CD14-positive monocyte (primary cell): ENCODE results near the gene TMEM140. TPM values are rescaled to one million over a fixed set of nuclear protein-coding genes. Genes with fewer than 3 reads are reported as not detected.

Experiments
- DNase-seq, 3 donors: peaks; one replicate each; pipeline ENCODE4 v3.0.0-alpha.2; 2011 to 2022
- H2AFZ ChIP-seq: 2 replicates; pipeline ENCODE4 v1.6.0; 2012; ENCODE audit warnings: mild to moderate bottlenecking, low read depth, low read length, inconsistent platforms; ENCODE audit not compliant: insufficient read depth, poor library complexity, severe bottlenecking
- H3K27ac ChIP-seq, 2 donors: 1 replicate in 1 of 2; 2 replicates in 1 of 2; pipeline ENCODE4 v1.5.1; 2012 to 2013; ENCODE audit warnings: low read length in 2 of 2, control low read depth in 1 of 2, inconsistent platforms in 1 of 2, low read depth in 1 of 2, mild to moderate bottlenecking in 1 of 2
- H3K27me3 ChIP-seq, 2 donors: one replicate each; pipeline versions ENCODE4 v1.6.0 to v1.6.1; 2011 to 2013; ENCODE audit warnings: low read length in 2 of 2; ENCODE audit not compliant: control insufficient read depth in 2 of 2, insufficient read depth in 2 of 2
- H3K36me3 ChIP-seq, 2 donors: replicated peaks in 1 of 2; 1 replicate in 1 of 2; 2 replicates in 1 of 2; pipeline versions ENCODE4 v1.5.1 to v1.6.1; 2012 to 2013; ENCODE audit warnings: low read length in 2 of 2, control low read depth in 1 of 2, inconsistent platforms in 1 of 2, mild to moderate bottlenecking in 1 of 2; ENCODE audit not compliant: insufficient read depth in 2 of 2, control insufficient read depth in 1 of 2
- H3K4me1 ChIP-seq, 2 donors: 1 replicate in 1 of 2; 2 replicates in 1 of 2; pipeline versions ENCODE4 v1.5.1 to v1.6.1; 2012 to 2013; ENCODE audit warnings: low read length in 2 of 2, control low read depth in 1 of 2, inconsistent platforms in 1 of 2, mild to moderate bottlenecking in 1 of 2, moderate library complexity in 1 of 2; ENCODE audit not compliant: insufficient read depth in 2 of 2, control insufficient read depth in 1 of 2
- H3K4me2 ChIP-seq: replicated peaks from 2 replicates; pipeline ENCODE3; 2012; ENCODE audit warnings: low read length, moderate library complexity, mild to moderate bottlenecking; ENCODE audit not compliant: poor library complexity, severe bottlenecking; ENCODE audit errors: extremely low read depth
- H3K4me3 ChIP-seq, 3 experiments: fragments of 200-600 bp in 1 of 3; sonication (generic) in 1 of 3; replicated peaks in 1 of 3; 1 replicate in 2 of 3; 2 replicates in 1 of 3; pipeline ENCODE4 v1.5.1; 2011 to 2013; ENCODE audit warnings: low read length in 3 of 3, mild to moderate bottlenecking in 3 of 3, control low read depth in 2 of 3, low read depth in 2 of 3, inconsistent platforms in 1 of 3, moderate library complexity in 1 of 3
- H3K79me2 ChIP-seq: 2 replicates; pipeline ENCODE4 v1.6.0; 2012; ENCODE audit warnings: mild to moderate bottlenecking, control low read depth, inconsistent platforms, low read length, moderate library complexity; ENCODE audit not compliant: insufficient read depth
- H3K9ac ChIP-seq: 2 replicates; pipeline ENCODE4 v1.6.0; 2017; ENCODE audit warnings: low read length, mild to moderate bottlenecking; ENCODE audit not compliant: insufficient read depth, poor library complexity, severe bottlenecking
- H3K9me3 ChIP-seq, 2 donors: replicated peaks in 1 of 2; 1 replicate in 1 of 2; 2 replicates in 1 of 2; pipeline versions ENCODE4 v1.5.1 to v1.6.1; 2012 to 2013; ENCODE audit warnings: low read length in 2 of 2, control low read depth in 1 of 2; ENCODE audit not compliant: control insufficient read depth in 1 of 2, insufficient read depth in 1 of 2
- H4K20me1 ChIP-seq: 2 replicates; pipeline ENCODE4 v1.6.0; 2012; ENCODE audit warnings: mild to moderate bottlenecking, low read length, control low read depth, moderate library complexity; ENCODE audit not compliant: insufficient read depth
- H3K27ac Mint-ChIP-seq, 7 donors: one replicate each; pipeline ENCODE4 v1.8.0; 2020; ENCODE audit warnings: mild to moderate bottlenecking in 7 of 7, mixed read lengths in 7 of 7, moderate library complexity in 6 of 7, inconsistent platforms in 2 of 7
- H3K27me3 Mint-ChIP-seq, 3 donors: one replicate each; pipeline ENCODE4 v1.8.0; 2021 to 2022; ENCODE audit warnings: low read depth in 3 of 3, mild to moderate bottlenecking in 3 of 3, mixed read lengths in 3 of 3, moderate library complexity in 3 of 3, inconsistent platforms in 1 of 3
- H3K36me3 Mint-ChIP-seq, 2 donors: one replicate each; pipeline ENCODE4 v1.8.0; 2020; ENCODE audit warnings: mixed read lengths in 2 of 2, inconsistent platforms in 1 of 2, mild to moderate bottlenecking in 1 of 2
- H3K4me1 Mint-ChIP-seq: one replicate; pipeline ENCODE4 v1.8.0; 2020; ENCODE audit warnings: mild to moderate bottlenecking, mixed read lengths
- H3K4me3 Mint-ChIP-seq, 2 donors: one replicate each; pipeline ENCODE4 v1.8.0; 2020; ENCODE audit warnings: mild to moderate bottlenecking in 2 of 2, mixed read lengths in 2 of 2, moderate library complexity in 1 of 2
- H3K9me3 Mint-ChIP-seq, 7 donors: one replicate each; pipeline ENCODE4 v1.8.0; 2020 to 2022; ENCODE audit warnings: mixed read lengths in 7 of 7, mild to moderate bottlenecking in 6 of 7, moderate library complexity in 6 of 7, inconsistent platforms in 2 of 7
- WGBS: methylation state at CpG from one replicate; pipeline ENCODE4 v1.1.5; 2013; ENCODE audit warnings: missing lambda C conversion rate; ENCODE audit not compliant: insufficient coverage; 5-methylcytosine and 5-hydroxymethylcytosine counted together
- intact Hi-C, 2 donors: fragments of 100-400 bp; cut with micrococcal nuclease; formaldehyde crosslinking; loops; one replicate each; pipeline versions ENCODE4 v1.15.0 to v1.15.1; 2023
- polyA plus RNA-seq, 3 donors: library from polyadenylated mRNA; depleted of rRNA in 1 of 3; unstranded in 2 of 3; stranded (reverse) in 1 of 3; fragments of 300-500 nt in 2 of 3; fragments of >200 nt in 1 of 3; fragmentation: Illumina TruSeq in 2 of 3; gene quantifications; 1 replicate in 2 of 3; 2 replicates in 1 of 3; pipeline ENCODE4 v1.2.3, GENCODE V29; 2012 to 2021
- TF ChIP-seq, protein P1 (sequence below): fragments of 200-600 bp; IDR thresholded peaks from one replicate; pipeline ENCODE4 v1.8.0; 2022; ENCODE audit warnings: antibody characterized with exemption, mild to moderate bottlenecking

Gene TMEM140
- polyA plus RNA-seq, 3 donors = 2.9 to 14.7 (median 10.6) TPM

DNA sequence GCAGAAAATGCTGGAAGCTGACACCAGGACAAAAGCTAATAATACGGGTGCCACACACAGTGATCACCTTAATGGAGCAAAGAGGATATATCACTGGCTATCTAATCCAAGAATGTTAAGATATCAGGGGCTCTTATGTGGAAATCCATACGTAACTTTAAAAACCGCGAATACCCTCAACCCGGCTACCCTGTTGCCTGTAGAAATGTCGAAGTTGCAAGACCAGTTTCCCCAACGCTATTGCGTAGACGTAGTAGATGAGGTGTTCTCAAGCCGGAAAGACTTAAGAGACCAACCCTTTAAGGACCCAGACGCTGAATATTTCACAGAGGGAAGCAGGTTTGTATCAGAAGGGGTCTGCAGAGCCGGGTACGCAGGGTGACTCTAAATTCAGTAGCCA is 30.5 kb downstream of the TMEM140 start:
- Histone ChIP-seq H3K4me2 (no peak overlapping the region), H3K4me3 (no peak overlapping the region), H3K36me3 (peaks cover 9 to 25% of the 10 kb centered on the region in 2 donors), H3K79me2 (no peaks in the 10 kb centered on the region), H2AFZ (no peak overlapping the region), H3K9ac (no peak overlapping the region), H3K27ac (no peak overlapping the region), H4K20me1 (no peaks in the 10 kb centered on the region), H3K4me1 (no peaks in the 10 kb centered on the region), H3K27me3 (no peaks in the 10 kb centered on the region), H3K9me3 (peaks cover 35 to 40% of the 10 kb centered on the region in 2 donors)
- no peak overlapping the region for H3K27ac Mint-ChIP-seq
- DNase-seq = no peak
- peaks cover 22 to 44% (median 39%) of the 10 kb centered on the region in 7 donors for H3K9me3 Mint-ChIP-seq
- 99% methylated on average over 10 of the region's 13 CpGs for WGBS
- peaks cover 0 to 2% (median 0%) of the 10 kb centered on the region in 3 donors for H3K27me3 Mint-ChIP-seq
- H3K4me3 Mint-ChIP-seq = no peak overlapping the region
- TF ChIP-seq, protein P1, sequence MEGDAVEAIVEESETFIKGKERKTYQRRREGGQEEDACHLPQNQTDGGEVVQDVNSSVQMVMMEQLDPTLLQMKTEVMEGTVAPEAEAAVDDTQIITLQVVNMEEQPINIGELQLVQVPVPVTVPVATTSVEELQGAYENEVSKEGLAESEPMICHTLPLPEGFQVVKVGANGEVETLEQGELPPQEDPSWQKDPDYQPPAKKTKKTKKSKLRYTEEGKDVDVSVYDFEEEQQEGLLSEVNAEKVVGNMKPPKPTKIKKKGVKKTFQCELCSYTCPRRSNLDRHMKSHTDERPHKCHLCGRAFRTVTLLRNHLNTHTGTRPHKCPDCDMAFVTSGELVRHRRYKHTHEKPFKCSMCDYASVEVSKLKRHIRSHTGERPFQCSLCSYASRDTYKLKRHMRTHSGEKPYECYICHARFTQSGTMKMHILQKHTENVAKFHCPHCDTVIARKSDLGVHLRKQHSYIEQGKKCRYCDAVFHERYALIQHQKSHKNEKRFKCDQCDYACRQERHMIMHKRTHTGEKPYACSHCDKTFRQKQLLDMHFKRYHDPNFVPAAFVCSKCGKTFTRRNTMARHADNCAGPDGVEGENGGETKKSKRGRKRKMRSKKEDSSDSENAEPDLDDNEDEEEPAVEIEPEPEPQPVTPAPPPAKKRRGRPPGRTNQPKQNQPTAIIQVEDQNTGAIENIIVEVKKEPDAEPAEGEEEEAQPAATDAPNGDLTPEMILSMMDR = no peak
- intact Hi-C loops = no loop called here
- peaks cover 22 to 24% of the 10 kb centered on the region in 2 donors for H3K36me3 Mint-ChIP-seq
- H3K4me1 Mint-ChIP-seq = no peaks in the 10 kb centered on the region

DNA sequence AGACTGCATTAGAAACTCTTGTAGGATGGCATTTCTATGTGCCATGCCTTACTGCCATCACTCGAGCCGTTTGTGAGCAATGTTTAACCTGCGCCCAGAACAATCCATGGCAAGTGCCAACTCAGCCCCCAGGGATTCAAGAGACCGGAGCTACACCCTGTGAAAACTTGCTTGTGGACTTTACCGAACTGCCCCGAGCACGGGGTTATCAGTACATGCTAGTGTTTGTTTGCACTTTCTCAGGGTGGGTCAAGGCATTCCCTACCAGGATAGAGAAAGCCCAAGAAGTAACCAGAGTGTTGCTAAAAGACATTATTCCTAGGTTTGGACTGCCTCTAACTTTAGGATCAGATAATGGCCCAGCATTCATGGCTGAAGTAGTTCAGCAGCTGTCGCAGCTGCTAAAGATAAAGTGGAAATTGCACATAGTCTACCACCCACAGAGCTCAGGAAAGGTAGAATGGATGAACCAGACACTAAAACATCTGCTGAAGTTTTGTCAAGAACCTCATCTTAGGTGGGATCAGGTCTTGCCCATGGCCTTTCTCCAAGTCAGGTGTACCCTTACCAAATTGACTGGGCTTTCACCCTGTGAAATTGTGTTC is 31.6 kb downstream of the TMEM140 start:
- Mint-ChIP-seq H3K36me3 (peaks cover 33 to 35% of the 10 kb centered on the region in 2 donors), H3K4me3 (no peak overlapping the region), H3K4me1 (no peaks in the 10 kb centered on the region), H3K27me3 (peaks cover 0 to 2% (median 0%) of the 10 kb centered on the region in 3 donors), H3K9me3 (peaks cover 31 to 54% (median 46%) of the 10 kb centered on the region in 7 donors), H3K27ac (no peak overlapping the region)
- DNase-seq = no peak
- intact Hi-C loops = no loop called here
- no peak overlapping the region for H2AFZ ChIP-seq
- H3K4me2 ChIP-seq = no peak overlapping the region
- no peaks in the 10 kb centered on the region for H4K20me1 ChIP-seq
- H3K36me3 ChIP-seq = peaks cover 18 to 36% of the 10 kb centered on the region in 2 donors
- H3K9ac ChIP-seq = no peak overlapping the region
- TF ChIP-seq, protein P1 = no peak
- H3K9me3 ChIP-seq = peaks cover 42 to 45% of the 10 kb centered on the region in 2 donors
- H3K4me3 ChIP-seq = no peak overlapping the region
- whole genome bisulfite sequencing = 100% methylated on average over 7 of the region's 8 CpGs
- no peaks in the 10 kb centered on the region for H3K4me1 ChIP-seq
- no peak overlapping the region for H3K27ac ChIP-seq
- H3K79me2 ChIP-seq = no peaks in the 10 kb centered on the region
- H3K27me3 ChIP-seq = no peaks in the 10 kb centered on the region
